TTC549 (cell line): ENCODE measurements around the gene CHAC1.

Source experiments
- FAIRE-seq: peaks from 2 replicates; lab custom pipeline; 2012; peaks lifted over from hg19 to GRCh38; lab: Jason Lieb, UNC

CHAC1 gene

GRCh38 chr15:40952901-40953712 is at the start of gene CHAC1:
Gene CHAC1, plus strand, starts transcription at chr15:40953471. Its CDS starts 113 bp downstream, at chr15:40953584.
- peak; percentile 59 for FAIRE-seq

GRCh38 chr15:40904552-40905201 is 48.6 kb upstream of the CHAC1 start:
- no peak for FAIRE-seq

DNA sequence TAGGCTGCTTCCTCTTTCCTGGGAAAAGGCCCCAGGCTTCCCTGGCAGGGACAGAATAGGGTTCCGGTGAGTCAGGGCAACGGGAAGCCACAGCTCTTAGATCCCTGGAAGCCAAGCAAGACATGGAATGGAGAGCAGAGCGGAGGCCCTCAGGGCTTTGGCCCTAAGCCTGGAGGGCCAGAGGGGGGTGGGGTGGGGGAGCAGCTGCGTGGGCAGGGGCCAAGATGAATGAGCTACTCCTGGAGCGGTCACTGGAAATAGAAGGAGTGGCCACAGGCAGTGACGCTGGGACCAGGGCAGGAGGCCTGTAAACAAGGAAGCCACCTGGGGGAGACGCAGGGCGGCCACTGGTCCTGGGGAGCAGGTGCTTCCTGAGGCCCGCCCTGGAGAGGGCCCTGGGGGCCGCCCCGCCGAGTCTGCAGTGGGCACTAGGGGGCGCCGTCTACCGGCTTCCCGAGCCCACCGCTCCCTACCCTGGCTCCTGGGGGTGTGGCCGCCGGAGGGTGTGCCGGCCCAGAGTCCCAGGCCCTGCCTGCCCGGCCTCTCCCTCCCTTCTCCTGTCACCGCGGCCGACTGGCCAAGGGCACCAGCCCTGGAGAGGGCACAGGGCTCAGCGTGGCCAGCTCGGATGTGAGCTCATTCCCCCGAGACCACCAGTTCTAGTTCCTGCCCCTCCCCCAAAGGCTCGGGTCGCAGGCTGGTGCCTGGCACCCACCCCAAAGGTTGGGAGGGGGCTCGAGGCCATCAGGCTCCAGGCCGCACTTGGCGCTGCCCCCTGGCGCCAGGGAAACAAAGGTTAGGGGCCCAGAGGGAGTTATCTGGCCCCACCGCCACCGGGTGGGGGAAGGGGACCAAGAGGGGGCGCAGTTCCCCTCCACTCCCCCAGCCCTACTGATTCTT is 46.9 kb upstream of the CHAC1 start:
- FAIRE-seq: no peak

- no peak for FAIRE-seq
Observed at GRCh38 chr15:40906991-40907802, 46.1 kb upstream of the CHAC1 start.

DNA sequence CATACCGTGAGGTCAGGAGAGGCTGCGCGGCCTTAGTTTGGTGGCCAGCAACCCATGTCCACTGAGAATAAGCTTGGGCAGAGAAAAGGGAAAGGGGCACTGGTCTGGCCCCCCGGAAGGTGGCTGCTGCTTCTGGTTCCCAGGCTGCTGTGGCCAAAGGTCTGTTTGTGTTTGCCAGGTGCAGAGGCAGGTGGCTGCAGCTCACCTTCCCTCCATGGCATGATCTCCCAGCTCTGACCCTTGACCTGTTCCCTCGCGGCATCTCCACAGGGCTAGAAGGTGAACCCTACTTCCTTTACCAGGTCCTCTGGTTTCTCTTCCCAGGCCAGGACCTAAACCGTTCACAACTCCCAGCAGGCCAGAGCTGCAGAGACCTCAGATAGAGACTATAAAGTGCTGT is 45.2 kb upstream of the CHAC1 start:
- no peak for FAIRE-seq

DNA sequence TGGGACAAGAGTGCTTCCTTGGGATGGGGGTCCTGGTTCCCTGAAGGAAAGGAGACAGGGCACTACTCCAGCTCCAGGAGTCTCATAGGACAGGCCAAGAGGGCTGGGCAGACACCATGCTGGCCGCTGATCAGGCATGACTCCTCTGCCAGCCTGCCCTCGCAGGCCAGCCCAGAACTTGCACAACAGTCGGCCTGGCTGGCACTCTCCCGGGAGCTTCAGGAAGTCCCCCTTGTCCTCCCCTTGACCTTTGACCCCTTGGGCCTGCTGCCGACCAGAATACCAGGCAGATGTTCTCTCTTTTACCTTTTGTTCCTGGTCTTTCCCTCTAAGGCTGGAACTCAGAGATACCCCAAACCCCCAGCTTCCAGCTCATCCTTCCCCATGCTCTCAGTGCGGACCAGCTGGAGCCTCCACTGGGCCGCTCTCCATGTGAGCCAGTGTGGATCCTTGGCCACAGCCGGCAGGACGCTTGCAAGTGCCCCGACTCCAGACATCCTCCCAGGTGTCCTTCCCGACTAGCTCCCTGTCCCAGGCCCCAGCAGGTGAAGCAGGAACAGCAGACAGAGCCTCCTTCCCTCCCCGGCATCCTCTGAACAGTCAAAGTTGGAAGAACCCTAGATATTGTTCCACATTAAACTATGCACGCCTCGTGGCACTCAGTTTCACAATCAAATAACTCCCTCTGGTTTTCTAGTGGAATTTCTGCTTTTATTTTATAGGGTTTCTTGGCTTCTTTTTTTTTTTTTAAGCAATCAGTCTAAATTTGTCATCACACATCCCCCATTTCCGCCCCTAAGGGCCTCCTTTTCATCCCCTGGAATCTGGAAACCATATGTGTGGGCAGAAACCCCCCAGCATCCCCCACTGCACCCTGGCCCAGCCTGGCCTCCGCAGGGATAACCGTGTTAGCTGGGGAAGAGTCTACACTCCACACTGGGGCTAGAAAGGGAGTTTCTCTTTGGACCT is 43.3 kb upstream of the CHAC1 start:
- FAIRE-seq: no peak

GRCh38 chr15:40911141-40911540 is 42.1 kb upstream of the CHAC1 start:
- no peak for FAIRE-seq

GRCh38 chr15:40911693-40912092 is 41.6 kb upstream of the CHAC1 start:
- FAIRE-seq: no peak

GRCh38 chr15:40912478-40912877 is 40.8 kb upstream of the CHAC1 start:
- FAIRE-seq: no peak

DNA sequence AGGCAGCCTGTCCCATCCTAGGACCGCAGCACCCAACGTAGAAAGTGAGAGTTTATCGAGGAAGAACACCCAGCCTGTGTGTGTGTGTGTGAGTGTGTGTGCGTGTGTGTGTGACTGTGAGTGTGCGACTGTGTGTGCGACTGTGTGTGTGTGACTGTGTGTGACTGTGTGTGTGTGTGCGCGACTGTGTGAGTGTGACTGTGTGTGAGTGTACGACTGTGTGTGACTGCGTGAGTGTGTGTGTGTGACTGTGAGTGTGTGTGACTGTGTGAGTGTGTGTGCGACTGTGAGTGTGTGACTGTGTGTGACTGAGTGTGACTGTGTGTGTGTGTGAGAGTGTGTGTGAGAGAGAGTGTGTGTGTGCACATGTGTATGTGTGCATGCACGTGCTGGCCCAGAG is 39.3 kb upstream of the CHAC1 start:
- FAIRE-seq: no peak

DNA sequence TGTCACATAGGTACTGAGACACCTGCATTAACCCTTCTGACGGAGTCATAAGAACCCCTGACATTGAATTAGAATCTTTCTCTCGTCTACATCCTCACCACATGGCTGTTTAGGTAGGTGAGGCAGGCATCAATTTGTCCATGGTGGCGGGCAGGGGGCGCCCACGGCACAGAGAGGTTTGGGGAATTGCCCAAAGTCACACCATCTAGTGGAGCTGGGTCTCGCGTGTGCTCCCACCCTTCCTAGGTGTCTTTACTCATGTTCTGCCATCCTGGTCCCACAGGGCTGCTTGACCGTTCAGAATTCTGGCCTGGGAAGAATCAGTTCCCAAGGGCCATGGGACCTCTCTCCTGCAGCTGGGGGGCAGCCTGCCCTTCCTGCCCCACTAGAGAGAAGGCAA is 38.8 kb upstream of the CHAC1 start:
- no peak for FAIRE-seq

GRCh38 chr15:40915116-40915661 is 38.1 kb upstream of the CHAC1 start:
- no peak for FAIRE-seq

DNA sequence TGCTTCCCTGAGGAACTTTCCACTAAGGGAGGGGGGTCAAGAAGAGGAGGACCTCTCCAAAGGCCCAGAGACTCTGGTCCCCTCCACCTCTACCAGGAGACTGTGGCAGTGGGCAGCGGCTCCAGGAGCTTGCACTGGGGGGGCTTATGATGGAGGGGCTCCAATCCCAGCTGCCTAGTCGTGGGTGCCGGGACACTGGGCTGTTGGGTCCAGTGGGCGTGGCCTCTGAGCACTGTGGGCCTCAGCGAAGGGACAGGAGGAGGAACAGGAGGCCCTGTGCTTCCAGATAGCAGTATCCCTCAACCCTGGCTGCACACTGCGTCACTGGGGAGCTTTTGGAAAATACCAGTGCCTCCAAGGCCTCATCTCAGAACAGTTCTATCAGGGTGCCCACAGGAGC is 37.6 kb upstream of the CHAC1 start:
- no peak for FAIRE-seq

DNA sequence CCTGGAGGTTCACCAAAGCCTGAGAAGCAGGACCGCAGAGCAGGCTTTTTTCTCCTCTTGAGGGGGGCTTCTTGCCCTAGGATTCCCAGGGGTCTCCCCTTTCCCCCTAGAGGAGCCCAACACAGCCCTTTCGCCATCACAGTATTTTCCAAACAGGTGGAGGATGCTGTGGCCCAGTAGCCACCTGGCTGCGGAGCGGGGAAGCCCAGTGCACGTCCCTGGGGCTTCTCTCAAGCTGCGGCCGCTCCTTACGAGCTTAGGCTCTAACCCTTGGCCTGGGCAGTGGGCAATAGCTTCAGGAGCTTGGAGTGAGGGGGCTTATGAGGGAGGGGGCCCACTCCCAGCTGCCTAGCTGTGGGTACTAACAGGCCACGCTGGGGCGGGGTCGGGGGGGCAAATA is 35.7 kb upstream of the CHAC1 start:
- no peak for FAIRE-seq

DNA sequence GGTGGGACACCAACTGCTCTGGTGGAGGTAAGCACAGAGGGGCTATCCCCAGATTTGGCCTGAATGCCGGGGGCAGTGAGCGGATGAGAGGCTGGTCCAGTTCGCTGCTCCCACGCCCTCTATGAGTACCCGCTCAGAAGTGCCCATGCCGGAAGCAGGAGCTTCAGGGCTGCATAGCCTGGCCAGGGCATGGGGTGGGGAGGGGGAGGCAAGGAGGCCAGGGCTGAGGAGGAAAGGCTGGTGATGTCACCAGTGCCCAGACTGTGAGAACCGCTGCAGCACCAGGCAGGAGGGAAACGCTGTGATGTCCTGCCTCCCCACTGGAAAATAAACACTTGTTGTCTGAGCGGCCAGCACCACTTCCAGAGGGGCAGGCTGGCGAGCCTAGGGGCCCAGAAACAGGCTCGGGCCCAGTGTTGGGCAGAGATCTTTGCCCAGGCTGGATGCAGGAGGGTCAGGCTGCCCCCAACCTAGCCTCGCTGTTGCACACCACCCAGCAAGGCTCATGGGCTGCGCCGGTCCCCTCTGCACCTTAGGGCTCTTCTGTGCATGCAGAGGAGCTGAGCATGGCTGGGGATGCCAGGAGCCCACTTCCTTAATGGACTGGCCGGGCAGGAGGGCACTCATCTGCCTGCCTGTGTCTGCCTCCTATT is 35.0 kb upstream of the CHAC1 start:
- FAIRE-seq: no peak

- FAIRE-seq: no peak
Observed at GRCh38 chr15:40918799-40919392, 34.4 kb upstream of the CHAC1 start.

DNA sequence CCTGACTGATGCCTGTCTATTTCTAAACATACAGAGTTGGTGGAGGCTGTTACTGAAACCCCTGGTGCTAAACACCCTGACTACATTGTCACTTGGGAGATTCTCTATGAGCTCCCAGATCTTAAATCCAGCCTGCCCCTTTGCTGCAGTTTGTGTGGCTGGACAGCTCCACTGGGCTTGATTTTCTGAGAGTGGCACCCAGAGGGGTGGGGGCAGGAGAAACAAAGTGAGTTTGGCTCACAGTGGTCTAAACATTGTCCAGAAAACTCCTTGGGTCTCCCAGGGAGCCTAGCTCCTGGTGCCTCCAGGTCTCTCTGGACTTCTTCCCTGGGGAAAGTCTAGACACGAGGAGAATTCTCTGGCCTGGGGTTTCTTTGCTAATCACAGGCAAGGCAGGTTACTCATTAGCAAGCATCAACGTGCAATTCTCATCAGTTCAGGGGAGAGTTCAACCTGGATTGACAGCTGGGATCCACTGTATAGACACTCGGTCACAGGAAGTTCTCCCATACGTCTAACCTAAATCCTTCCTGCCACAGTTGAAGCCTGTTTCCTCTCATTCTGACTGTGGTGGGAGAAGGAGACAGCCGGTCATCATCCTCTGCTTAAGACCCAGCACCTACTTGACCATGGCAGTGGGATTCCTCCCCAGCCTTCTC is 31.2 kb upstream of the CHAC1 start:
- FAIRE-seq: no peak

DNA sequence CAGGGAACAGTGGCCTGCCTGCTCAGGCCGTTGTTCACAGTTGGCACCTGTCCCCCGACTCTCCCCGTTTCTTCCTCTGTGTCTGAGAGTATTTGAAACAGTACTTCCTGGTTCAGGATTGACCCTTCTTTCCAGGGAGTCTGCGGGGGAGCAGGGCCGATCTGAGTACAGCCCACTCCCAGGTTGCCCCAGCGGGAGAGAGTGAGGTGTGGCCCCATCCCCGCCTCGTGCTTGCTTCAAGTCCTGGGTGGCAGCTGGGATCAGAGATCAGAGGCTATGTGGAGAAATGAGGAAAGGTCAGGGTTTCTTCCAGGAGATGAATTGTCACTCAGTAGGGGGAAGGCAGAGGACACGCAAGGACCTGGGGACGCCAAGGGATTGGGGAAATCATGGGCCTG is 30.7 kb upstream of the CHAC1 start:
- FAIRE-seq: no peak

DNA sequence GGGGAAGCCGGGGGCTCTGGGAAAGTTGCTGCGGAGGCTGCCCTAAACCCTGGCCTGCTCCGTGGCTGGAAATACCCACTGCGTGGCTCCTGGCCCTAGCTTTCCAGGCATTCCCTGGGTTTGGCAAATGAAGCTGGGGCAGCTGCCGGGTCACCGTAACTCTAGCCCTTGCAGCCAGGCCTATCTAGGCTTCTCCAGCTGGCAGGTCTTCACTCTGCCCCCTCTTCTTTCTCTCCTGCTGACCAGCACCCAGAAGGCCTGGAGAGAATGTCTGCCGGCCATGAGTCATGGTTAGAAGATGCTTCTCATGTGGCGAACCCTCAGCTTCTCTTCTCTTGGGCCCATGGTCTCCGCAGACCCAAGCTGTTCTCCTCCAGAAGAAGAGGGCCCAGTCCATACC is 29.7 kb upstream of the CHAC1 start:
- FAIRE-seq: no peak
